Measurements from ENCODE around the gene SPDEF. TPM values are rescaled to one million over a fixed set of nuclear protein-coding genes. Genes with fewer than 3 reads are reported as not detected.

Gene SPDEF
- total RNA-seq, 2 donors from 2014 or later: not detected

DNA sequence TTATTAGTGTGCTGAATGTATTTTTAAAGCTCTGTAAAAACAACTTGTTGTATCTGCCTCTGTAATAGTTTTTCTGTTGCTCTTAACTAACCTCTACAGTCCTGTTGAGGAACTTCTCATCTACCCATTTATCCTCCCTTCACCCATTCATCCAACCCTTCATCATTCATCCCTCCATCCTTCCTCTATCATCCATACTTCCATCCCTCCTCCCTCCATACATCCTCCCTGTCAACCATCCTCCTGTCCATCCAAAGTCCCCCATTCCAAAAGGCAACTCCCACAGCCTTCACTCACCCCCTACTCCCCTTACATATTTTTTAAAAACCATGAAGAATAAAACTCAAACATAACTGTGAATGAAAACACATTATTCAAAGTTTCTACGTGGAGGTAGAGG lies 40.7 kb upstream of the SPDEF start:
- ATAC-seq: no peak
- Histone ChIP-seq H3K9me3 (no peaks in the 10 kb centered on the region), H3K27me3 (no peaks in the 10 kb centered on the region), H3K4me1 (peaks cover 52% of the 10 kb centered on the region), H3K4me3 (no peak overlapping the region), H3K36me3 (replicated peaks in 1 of 2; ENCODE audit: insufficient read depth in 1 of 2, low read depth in 2 of 2) (no peaks in the 10 kb centered on the region), H3K27ac (no peak overlapping the region)
- intact Hi-C loops (cut with DNase I): loop anchor here (10.0 kb wide), 1 partner anchor 422 kb away; no protein-coding TSS in a partner anchor
- TF ChIP-seq POLR2A (IDR thresholded peaks at IDR 0.05) (no peak), CTCF (IDR thresholded peaks at IDR 0.05) (no peak)
- WGBS, 2 donors: 63 to 93% methylated on average over 1 of the region's 1 CpG
- DNase-seq: no peak

DNA sequence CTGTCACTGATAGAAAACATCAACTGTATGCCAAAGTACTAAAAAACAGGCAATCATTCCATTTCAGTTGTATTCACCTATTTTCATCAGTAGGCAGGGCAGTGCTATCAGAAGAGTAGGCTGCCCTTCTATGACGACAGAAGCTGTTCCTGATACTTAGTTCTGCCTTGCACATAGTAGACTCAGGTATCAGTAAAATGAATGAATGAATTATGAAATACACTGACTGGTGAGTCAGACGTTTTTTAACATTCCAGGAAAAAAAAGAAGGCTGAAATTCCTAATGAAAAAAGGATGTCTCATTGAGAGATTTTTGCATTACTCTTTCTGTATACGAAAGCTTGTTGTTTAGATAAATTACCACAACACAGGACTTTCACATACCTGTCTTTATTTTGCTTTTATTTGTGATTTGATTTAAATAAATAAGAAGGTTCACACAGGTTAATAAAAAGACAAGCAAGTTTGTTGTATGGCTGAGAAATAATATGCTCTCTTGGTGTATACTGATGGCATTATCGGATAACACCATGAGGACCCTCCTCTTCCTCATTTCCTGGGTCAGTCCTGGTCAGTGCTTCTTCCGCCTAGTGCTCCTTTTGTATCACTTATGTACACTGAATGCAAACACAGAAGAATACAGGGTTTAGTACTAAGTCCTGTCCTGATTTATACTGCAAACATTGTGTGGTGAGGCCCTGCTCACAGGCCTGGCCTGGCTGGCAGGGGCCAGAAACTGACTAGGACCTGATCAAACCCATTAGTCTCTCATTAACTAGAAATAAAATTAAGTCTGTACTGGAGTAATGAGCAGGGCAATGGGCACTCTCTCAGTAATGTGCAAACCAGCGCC lies 39.4 kb upstream of the SPDEF start:
- no peak for ATAC-seq
- intact Hi-C loops (cut with DNase I): loop anchor here (10.0 kb wide), 1 partner anchor 421 kb away; no protein-coding TSS in a partner anchor
- WGBS, 2 donors: 66 to 75% methylated on average over 6 of the region's 6 CpGs

DNA sequence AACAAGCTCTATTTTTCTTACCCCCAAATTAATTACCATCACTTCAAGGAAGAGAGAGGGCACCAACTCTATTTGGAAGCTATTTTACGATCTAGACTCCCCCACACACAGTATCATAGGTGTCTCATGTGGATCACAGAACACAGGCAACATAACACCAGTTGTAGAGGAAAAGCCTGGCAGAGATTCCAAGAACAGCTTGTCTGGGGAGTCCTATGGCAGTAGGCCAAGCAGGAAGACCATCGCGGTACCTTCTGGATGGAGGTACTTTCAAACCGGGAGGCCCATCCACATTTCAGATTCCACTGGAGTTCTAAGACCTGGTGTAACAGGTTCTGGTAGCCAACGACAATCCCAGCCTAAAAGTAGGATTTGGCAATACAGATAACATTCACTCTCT lies 37.6 kb upstream of the SPDEF start:
- 39 to 47% methylated on average over 5 of the region's 5 CpGs for WGBS, 2 donors
- no peaks in the 10 kb centered on the region for H3K9me3 ChIP-seq
- DNase-seq: peak in 3 of 4 donors; percentile 29 to 49 (median 41)
- H3K36me3 ChIP-seq (replicated peaks in 1 of 2; ENCODE audit: insufficient read depth in 1 of 2, low read depth in 2 of 2): peaks cover 0 to 3% of the 10 kb centered on the region in 2 donors
- no peak overlapping the region for H3K27ac ChIP-seq
- TF ChIP-seq CTCF (IDR thresholded peaks at IDR 0.05) (no peak), POLR2A (IDR thresholded peaks at IDR 0.05) (no peak)
- H3K4me3 ChIP-seq: no peak overlapping the region
- H3K4me1 ChIP-seq: peaks cover 21% of the 10 kb centered on the region
- intact Hi-C loops (cut with DNase I): loop anchor here (10.0 kb wide), 1 partner anchor 419 kb away; no protein-coding TSS in a partner anchor
- no peak for ATAC-seq
- no peaks in the 10 kb centered on the region for H3K27me3 ChIP-seq

More for the DNA sequence above, 39.4 kb upstream of the SPDEF start:
- Histone ChIP-seq H3K9me3 (no peaks in the 10 kb centered on the region), H3K36me3 (replicated peaks in 1 of 2; ENCODE audit: insufficient read depth in 1 of 2, low read depth in 2 of 2) (no peaks in the 10 kb centered on the region), H3K27ac (no peak overlapping the region), H3K27me3 (no peaks in the 10 kb centered on the region), H3K4me1 (peaks cover 39% of the 10 kb centered on the region), H3K4me3 (no peak overlapping the region)
- no peak for TF ChIP-seq POLR2A (IDR thresholded peaks at IDR 0.05)
- no peak for TF ChIP-seq CTCF (IDR thresholded peaks at IDR 0.05)
- no peak for DNase-seq

DNA sequence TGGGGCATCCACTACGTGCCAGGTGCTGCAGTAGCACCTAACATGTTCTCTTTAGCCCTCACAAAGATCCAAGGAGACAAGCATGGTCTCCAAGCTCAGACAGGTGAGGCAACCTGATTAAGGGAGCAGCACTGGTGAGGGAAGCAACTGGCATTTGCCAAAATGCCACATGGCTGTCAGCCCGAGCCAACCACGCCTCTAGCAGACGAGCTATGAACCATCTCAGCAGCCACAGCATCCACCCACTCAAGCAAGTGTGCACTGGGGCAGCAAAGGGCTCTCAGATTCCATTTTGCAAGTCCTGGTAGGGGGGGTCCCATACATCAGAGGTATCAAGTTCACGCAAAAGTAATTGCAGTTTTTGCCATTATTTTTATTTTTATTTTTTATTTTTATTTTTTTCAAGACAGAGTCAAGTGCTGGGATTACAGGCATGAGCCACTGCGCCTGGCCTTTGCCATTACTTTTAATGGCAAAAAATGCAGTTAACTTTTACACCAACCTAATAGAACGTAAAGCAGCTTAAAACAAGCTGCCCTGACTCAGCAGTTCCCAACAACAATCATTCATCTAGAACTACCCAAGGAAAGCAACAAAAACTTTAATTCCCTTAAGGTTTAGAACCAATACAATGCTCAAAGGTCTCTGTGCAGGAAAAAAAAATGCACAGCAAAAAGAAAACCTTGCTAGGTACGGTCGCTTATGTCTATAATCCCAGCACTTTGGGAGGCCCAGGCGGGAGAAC lies 36.3 kb upstream of the SPDEF start:
- H3K27ac ChIP-seq: no peak overlapping the region
- WGBS, 2 donors: 91 to 92% methylated on average over 10 of the region's 10 CpGs
- DNase-seq: no peak
- H3K4me1 ChIP-seq: peaks cover 7% of the 10 kb centered on the region
- H3K36me3 ChIP-seq (replicated peaks in 1 of 2; ENCODE audit: insufficient read depth in 1 of 2, low read depth in 2 of 2): peaks cover 0 to 3% of the 10 kb centered on the region in 2 donors
- ATAC-seq: no peak
- intact Hi-C loops (cut with DNase I): loop anchor here (10.0 kb wide), 1 partner anchor 418 kb away; no protein-coding TSS in a partner anchor
- TF ChIP-seq CTCF (IDR thresholded peaks at IDR 0.05): no peak
- no peak overlapping the region for H3K4me3 ChIP-seq
- H3K27me3 ChIP-seq: no peaks in the 10 kb centered on the region
- H3K9me3 ChIP-seq: no peaks in the 10 kb centered on the region

All from body of pancreas (tissue), 4 donors.